WI38 (cell line): ENCODE data around the gene ALPL.

Experiments
- H3K4me3 ChIP-seq: 2 replicates; pipeline ENCODE4 v1.5.1; 2011; ENCODE audit warnings: low read depth, mild to moderate bottlenecking, control low read depth, low read length
- CTCF ChIP-seq: IDR thresholded peaks from 2 replicates; pipeline ENCODE4 v1.5.1; 2012; ENCODE audit warnings: low read depth, mild to moderate bottlenecking, control low read depth, low read length

ALPL gene

GRCh38 chr1:21618561-21619374, 109.5 kb downstream of the ALPL start:
- no peak overlapping the region for H3K4me3 ChIP-seq
- no peak for TF ChIP-seq CTCF

- H3K4me3 ChIP-seq = no peak overlapping the region
These were observed 110.2 kb downstream of the ALPL start for GRCh38 chr1:21619375-21619947.

GRCh38 chr1:21620011-21620410, 110.8 kb downstream of the ALPL start:
- no peak overlapping the region for H3K4me3 ChIP-seq
- no peak for TF ChIP-seq CTCF

More at GRCh38 chr1:21619375-21619947, 110.2 kb downstream of the ALPL start:
- TF ChIP-seq CTCF = no peak

GRCh38 chr1:21620496-21620895, 111.3 kb downstream of the ALPL start:
- TF ChIP-seq CTCF = no peak
- no peak overlapping the region for H3K4me3 ChIP-seq

- TF ChIP-seq CTCF = no peak
- no peak overlapping the region for H3K4me3 ChIP-seq
These were observed 111.8 kb downstream of the ALPL start for GRCh38 chr1:21621051-21621450.

GRCh38 chr1:21621761-21622436, 112.7 kb downstream of the ALPL start:
- TF ChIP-seq CTCF = no peak
- no peak overlapping the region for H3K4me3 ChIP-seq
